HT-29 (cell line): ENCODE measurements around the gene LAMA5. TPM values are rescaled to one million over a fixed set of nuclear protein-coding genes. Genes with fewer than 3 reads are reported as not detected.

Source experiments
- DNase-seq: peaks from one replicate; pipeline ENCODE4 v3.0.0-alpha.2; 2015; ENCODE audit warnings: low spot score
- total RNA-seq: library from RNA; depleted of rRNA; stranded (reverse); fragments of >200 nt; shearing (Covaris generic); gene quantifications from 2 replicates; pipeline ENCODE4 v1.2.3, GENCODE V29; 2014

Gene LAMA5
- total RNA-seq, 1 experiment from 2014 or later, result 336 TPM

- no peak for DNase-seq
Observed at GRCh38 chr20:62349556-62350097, 17.5 kb downstream of the LAMA5 start.

DNA sequence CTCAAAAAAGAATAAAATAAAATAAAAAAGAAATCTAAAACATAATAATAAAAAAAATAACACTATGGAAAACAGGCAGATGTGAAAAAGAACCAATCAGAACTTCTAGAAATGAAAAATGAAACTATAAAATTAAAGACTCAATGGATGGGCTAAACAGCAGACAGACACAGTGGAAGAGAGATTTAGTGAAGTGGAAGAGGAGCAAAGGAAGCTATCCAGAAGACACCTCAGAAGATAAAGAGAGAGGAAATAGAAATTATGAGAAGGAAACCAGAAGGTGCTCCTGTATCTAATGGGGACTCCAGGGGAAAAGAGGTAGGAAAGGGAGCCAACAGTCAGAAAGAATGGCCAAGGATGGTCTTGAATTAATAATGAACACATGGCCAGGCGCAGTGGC, 18.5 kb downstream of the LAMA5 start:
- DNase-seq, result no peak

DNA sequence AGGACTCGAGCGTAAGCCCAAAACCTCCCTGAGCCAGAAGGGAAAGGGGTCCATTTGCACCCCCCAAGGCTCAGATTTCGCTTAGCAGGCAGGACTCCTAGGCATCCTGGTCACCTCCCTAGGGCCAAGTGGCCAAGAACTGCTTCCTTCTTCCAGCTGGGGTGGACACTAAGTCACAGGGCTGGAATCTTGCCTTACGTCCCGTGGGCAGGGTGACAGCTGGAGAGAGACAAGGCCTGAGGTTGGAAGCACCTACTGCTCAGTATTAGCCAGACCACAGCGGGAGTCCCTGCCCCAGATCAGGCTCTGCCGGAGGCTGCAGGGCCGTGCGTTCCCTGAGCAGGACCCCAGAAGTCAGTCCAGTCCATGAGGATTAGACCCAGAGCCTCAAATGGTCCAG, 19.7 kb downstream of the LAMA5 start:
- no peak for DNase-seq

- DNase-seq, result no peak
Observed at GRCh38 chr20:62347151-62347404, 20.0 kb downstream of the LAMA5 start.

DNA sequence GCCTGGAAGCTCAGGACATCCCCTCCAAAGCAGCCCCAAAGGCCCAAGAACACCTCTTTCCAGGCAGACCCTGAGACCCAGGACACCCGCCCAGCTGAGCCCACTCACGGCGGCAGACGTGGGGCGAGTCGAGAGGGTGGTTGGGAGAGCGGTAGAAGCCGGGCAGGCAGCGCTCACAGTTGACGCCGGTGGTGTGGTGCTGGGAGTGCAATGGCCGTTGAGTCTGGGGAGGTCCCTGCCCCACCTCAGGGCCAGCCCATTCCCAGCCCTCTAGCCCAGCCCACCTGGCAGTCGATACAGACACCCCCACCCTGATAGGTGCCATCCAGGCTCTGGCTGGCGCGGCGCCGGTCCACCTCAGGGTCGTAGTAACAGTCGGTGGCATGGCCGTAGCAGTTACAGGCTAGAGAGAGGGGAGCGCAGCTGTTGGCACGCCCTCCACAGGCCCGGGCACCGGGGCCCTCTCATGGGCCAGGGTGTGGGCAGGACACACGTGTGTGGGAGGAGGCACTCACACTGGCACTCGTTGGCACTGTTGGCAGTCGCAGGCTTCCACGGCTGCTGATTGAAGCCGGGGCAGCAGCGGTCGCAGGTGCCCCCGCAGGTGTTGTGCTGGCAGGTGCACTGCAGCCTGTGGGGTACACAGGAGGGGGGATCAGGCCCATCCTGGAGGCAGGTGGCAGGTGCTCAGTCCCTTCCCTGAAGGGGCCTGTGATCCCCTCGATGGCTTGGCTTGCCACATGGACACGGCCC, 20.5 kb downstream of the LAMA5 start:
- no peak for DNase-seq

DNA sequence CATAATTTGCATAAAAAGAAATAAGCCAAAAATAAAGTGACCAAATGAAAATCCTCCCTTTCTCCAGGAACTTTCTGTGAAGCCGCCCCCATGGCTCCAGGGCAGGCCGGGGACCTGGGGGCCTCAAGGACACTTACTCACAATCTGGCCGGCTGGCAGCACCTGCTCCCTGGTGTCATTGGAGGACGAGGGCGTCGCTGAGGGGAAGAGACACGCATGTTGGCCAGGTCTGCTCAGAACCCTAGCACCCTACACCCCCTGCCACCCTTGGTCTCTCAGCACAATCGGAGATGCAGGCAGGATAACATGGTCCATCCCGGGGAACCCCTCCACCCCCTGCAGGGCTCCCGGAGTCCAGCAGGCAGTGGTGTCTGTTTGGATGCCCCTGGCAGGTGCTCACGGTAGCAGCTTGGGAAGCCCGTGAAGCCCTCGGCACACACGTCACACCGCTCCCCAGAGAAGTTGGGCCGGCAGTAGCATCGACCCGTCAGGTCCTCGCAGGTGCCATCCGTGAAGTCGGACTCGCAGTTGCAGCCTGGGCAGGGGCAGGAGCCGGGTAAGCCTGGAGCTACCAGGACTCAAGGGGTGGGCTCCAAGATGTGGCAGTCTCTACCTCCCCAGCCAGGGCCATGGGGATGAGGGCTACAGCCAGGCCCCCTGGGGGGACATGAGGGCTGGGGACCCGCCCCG, 21.3 kb downstream of the LAMA5 start:
- DNase-seq, result no peak

- no peak for DNase-seq
Observed at GRCh38 chr20:62344782-62345181, 22.3 kb downstream of the LAMA5 start.

- DNase-seq, result no peak
Observed at GRCh38 chr20:62344092-62344491, 23.0 kb downstream of the LAMA5 start.

- no peak for DNase-seq
Observed at GRCh38 chr20:62342910-62343309, 24.2 kb downstream of the LAMA5 start.

DNA sequence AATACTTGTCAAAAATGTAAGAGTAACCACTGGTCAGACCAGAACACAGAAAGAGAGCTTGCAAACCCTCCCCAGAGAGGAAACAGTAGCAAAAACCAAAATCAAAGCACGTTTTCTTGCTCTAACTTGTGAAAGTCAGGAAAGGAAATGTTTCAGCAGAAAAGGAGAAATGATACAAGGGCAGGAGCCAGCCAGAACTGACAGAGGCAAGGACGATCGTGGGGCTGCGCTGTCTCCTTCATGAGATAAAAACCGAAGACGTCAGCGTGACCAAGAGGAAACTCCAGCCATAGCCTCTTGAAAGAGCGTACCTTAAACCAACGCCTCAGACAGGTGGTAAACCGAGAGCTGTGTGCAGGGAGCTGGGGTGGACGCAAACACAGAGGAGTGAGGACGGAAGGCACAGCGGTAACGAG, 27.5 kb downstream of the LAMA5 start:
- no peak for DNase-seq

DNA sequence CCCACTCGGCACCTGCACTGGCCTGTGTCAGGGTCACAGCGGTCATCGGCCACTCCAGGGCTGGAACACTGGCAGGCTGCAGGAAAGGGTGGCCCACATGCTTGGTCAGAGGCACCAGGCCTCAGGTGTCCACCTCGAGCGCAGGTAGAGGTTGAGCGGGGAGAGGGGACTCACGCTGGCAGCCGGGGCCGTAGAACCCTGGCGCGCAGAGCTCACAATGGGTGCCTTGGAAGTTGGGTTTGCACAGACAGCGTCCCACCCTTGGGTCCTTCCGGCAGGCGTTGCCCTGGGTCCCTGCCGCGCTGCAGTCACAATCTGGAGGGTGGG, 28.9 kb downstream of the LAMA5 start:
- no peak for DNase-seq

GRCh38 chr20:62337558-62338293, 29.4 kb downstream of the LAMA5 start:
- no peak for DNase-seq

DNA sequence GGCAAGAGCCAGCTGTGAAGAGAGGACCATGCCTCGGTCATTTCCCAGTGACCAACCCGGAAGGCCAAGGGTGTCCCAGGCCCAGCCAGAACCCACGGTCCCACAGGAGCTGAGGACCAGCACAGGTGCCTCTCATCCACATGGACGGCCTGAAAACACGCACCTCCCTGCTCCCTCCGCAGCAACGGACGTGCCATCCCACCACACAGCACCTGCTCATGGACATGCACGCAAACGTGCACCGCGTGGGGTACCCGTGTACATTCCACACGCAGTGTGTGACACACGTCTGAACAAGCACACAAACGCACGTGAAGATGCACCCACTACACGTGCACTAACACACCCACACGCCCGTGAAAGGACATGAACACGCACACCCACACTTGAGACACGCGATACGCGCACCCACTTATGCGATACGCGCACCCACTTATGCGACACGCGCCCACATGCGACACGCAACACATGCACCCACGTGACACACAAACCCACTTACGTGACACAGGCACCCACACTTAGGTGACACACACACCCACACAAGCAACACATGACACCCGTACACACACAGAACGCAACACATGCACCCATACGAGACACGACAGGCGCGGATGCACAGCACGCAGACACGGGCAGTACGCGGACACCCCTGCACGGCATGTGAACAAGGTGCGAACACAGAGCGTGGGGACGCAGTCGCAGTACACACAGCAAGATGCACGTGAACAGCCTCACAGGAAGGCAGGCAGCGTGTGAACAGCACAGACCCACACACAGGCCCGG, 30.1 kb downstream of the LAMA5 start:
- no peak for DNase-seq

DNA sequence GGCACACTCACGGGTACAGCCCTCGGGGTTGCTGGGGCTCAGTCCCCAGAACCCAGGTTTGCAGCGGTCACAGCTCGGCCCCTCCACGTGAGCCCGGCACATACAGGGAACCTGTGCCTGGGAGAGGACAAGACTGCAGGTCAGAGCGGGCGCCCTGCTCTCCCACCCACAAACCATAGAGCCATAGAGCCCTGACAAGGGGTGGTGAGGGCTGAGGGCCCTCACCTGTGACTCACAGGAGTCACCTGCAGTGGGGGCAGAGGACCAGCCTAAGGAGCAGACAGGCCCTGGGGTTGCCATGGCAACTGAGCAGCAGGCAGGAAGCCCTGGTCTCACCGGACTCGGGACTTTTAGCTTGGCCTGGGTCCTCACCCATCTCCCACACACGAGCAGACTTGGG, 30.8 kb downstream of the LAMA5 start:
- no peak for DNase-seq

- no peak for DNase-seq
Observed at GRCh38 chr20:62335532-62335931, 31.6 kb downstream of the LAMA5 start.

GRCh38 chr20:62334881-62335280, 32.2 kb downstream of the LAMA5 start:
- no peak for DNase-seq

- no peak for DNase-seq
Observed at GRCh38 chr20:62333820-62334595, 33.1 kb downstream of the LAMA5 start.

- DNase-seq, result no peak
Observed at GRCh38 chr20:62332989-62333819, 33.9 kb downstream of the LAMA5 start.

GRCh38 chr20:62332421-62332820, 34.7 kb downstream of the LAMA5 start:
- no peak for DNase-seq

- no peak for DNase-seq
Observed at GRCh38 chr20:62331347-62331746, 35.8 kb downstream of the LAMA5 start.
